GM19452 (cell line): ENCODE measurements around the gene NUP42.
A peak's percentile ranks its signal among the peaks of the same experiment; 100 is the strongest.

Source experiments
- ATAC-seq: cut with Tn5 transposase; IDR thresholded peaks from one replicate; pipeline ENCODE4 v1.9.1; 2021; ENCODE audit not compliant: unreplicated experiment

The NUP42 gene

DNA sequence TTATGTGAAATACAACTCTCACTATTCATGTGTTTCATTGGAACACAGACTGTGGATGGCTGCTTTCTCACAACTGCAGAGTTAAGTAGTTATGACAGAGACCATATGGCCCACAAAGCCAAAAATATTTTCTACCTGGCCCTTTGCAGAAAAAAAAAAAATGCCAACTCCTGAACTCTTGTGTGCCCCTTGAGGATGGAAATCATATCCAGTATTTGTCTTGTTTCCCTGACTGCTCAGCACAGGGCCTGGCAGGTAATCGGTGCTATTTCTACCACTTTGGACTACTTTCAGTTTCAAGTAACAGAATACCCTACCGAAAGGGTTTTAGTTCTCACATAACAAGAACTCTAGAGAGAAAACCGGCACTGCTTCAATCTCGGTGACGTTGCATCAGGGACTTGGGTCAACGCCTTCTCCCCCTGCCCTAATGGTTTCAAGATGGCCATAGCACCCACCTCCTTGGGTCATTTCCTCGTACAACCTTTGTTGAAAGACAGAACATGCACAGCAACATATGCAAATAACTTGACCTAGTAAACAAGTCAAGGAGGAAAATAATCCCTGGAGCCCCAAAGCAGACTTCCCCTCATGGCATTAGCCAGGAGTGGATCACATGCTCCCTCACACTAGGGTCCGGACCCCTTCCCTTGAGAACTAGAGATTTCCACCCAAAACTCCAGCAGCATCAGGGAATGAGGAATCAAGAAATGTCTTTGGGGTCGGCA, 52.9 kb downstream of the NUP42 start:
- peak; percentile 93 for ATAC-seq

DNA sequence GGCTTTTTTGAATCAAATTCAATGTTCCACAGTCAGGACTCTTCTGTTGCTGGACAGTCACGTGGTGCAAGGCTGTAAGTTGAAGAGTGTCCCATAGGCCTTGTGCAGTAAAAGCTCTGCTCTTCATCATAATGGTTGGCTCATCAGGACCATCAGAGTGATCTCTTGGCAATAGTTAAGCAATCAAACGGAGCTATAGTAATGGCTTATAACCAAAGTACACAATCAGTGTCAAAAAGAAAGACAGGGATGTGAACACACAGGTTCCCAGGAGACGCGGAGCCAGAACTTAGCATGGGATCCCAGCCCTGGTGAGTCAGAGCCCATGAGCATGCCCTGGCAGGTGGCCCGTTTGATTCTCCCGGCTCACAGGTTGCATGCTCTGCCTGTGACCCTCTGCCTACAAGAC, 54.0 kb downstream of the NUP42 start:
- ATAC-seq, result no peak

DNA sequence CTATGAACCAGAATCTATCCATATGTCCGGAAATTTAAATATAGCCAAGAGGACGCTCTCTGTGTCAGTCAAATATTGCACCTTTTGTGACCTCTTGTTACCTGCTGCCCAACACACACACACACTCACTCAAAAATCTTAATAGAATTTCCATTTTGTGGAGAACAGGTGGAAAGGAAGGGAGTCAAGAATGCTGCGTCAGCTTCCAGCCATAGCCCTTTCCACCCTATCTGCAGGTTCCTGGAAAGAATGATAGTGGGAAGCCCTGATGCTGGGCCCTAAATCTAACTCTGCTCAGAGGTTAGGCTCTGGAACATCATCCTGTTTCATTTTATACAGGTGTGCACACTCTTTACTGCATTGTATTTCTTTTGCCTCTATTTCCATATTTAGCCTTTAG, 55.2 kb downstream of the NUP42 start:
- no peak for ATAC-seq

DNA sequence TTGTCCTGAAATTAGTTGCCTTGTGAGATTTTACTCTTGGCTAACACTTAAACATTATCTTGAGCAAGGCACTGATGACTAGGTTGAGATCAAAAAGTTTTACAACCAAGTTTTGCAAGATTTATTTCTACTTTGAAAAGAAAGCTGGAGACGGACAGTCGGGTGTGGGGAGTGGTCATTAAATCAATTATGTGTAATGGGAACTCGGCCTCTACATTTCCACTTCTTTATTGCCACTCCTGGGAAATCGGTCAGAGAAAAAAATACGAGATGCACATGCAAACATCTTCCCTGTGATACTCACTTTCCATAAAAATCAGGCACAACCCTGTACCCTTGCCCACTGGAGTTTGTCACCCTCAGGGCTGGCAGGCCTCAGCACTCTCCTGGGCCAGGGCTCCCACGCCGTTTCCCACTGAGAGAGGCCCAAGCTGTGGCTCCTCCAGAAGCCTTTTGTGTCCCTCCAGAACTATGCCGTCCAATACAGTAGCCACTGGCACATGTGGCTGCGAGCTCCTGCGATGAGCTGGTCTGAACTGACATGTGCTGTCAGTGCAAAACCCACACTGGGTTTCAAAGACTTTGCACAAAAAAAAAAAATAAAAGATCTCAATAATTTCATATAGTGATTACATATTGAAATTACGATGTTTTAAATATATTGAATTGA, 57.3 kb downstream of the NUP42 start:
- ATAC-seq, result no peak

DNA sequence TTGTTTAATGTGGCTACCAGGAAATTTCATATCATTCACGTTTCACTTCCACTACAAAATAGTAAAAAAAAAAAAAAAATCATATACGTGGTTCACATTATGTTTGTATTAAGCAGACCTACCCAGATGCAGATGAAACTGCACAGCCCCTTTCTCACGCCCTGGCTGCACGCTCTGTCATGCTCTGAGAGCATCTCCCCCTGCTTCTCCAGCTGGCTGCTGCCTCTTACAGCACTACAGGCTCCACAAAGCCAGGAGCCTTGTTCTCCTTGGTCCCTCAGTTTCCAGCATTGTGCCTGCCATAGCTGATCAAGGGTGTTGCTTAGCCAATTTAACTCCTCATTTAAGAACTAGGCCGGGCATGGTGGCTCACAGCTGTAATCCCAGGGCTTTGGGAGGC, 57.9 kb downstream of the NUP42 start:
- no peak for ATAC-seq

DNA sequence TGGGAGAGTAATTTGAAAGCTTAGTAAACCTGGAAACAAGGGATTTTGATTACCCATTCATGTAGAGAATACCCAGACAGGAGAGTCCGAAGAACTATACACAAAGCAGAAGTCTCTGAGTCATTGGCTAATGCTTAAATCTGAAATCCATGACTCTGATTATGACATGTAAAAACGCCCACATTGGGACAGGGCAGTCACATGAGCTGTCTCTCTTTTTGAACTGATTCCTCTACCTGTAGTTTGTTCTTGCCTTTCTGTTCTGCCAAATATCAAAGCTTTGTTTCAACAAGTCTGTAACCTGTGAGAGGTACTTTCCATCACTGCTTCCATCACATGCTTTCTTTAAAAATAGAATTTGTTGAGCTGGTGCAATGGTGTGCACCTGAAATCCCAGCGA, 60.5 kb downstream of the NUP42 start:
- no peak for ATAC-seq

DNA sequence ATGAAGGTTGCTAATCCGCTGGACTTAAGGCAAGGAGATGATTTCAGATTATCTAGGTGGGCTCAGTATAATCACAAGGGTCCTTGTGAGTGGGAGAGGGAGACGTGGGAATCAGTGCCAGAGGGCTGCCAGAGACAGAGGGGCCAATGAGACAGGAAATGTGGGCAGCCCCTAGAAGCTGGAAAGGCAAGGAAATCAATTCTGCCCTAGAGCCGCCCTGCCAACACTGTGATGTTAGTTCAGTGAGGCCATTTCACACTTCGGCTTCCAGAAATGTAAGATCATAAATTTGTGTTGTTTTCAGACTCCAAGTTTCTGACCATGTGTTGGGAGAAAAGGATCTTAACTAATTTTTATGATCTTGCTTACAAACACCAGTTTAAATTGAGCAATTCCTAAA, 61.1 kb downstream of the NUP42 start:
- ATAC-seq, result no peak

DNA sequence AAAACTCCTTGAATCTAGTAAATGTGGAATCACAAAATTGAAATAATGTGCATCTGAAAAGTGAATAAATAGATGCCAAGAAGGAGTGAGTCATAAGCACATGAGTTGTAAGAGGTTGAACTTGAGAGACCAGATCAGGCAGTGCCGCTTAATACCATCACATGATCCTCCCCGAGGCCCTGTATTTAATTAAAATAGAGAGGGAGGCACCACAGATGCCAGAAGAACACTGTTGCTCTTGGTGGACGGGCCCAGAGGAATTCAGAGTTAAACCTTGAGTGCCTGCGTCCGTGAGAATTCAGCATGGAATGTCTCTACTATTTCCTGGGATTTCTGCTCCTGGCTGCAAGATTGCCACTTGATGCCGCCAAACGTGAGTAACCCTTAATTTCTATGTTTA, 64.7 kb downstream of the NUP42 start, which contains the start of gene GPNMB:
Gene GPNMB, plus strand, starts transcription at position 221 of the 400 bp plus-strand sequence. Its CDS starts 83 bp downstream, at position 304.
- no peak for ATAC-seq

DNA sequence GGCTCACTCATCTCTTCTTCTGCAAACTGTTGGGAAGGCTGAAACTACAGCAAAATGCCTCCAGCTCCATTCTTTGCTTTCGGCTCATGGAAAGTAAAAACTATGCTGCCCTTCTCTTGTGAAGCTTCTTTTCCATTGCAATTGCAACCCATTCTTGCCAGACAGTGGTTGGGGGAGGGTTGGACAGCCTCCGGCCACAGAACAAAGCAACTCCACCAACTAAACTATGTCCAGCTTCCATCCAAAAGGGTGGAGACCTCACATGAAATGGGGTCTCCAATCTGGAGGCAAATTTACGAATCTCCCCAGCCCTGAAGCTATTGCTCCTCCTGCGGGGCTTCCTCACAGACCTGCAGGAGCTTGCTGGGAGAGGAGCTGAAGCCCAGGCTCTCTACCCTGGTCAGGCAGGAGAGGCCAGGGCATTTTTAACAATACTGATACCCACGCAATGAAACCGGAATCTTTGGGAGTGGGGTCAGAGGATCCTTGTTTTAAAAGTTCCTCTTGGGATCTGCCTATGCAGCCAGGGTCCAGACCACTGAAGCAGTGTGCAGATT, 65.3 kb downstream of the NUP42 start:
- ATAC-seq, result no peak

DNA sequence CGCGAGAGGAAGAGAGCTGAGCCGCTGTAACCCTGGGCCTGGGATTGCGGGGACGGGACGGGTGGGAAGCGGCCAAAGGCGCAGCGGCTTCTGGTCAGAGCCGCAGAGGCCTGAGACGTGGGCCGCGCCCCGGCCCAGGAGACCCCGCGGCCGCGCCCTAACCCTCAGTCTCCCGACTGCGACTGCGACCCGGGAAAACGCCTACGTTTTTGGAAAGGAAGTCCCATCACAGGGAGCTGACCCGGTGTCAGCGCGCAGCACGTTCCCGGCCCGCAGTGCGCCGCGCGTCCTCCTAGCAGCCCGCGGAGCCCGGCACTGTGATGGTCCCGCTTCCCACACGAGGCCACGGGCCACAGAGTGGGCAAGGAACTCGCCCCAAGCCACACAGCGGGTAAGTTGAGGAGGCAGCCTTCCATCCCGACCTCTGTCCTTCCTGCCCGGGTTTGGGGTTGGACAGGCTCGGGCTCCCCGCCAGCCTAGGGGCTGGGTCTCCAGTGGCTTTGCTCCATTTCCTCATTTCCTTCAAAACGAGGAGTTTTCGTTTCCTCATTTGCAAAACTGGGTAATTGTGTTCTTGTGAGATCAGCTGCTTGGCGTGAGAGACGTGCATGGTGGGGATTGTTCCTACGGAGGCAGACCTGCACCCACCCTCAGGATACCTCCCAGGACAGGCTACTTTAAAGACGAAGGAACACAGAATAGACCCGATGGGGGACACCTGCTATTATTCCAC, 65.9 kb downstream of the NUP42 start:
- no peak for ATAC-seq

DNA sequence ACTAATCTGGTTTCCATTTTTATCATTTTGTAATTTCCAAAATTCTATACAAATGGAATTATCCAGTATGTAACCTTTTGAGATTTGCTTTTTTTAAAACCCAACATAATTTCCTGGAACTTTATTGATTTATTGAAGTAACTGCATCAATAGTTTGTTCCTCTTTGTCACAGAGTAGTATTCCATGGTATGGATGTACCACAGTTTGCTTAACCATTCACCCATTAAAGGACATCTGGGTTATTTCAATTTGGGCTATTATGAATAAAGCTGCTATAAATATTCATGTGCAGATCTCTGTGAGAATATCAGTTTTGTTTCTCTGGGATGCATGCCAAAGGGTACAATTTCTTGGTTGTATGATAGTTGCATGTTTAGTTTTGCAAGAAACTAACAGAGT, 67.6 kb downstream of the NUP42 start:
- no peak for ATAC-seq
